B cell (primary cell): ENCODE results near the gene RSAD1. TPM values are rescaled to one million over a fixed set of nuclear protein-coding genes. Genes with fewer than 3 reads are reported as not detected.

Source experiments
- ATAC-seq: fragments of 200-7000 bp; cut with Tn5 transposase; one replicate; pipeline ENCODE4 v1.10.0; 2021; ENCODE audit warnings: low read depth, mild to moderate bottlenecking, moderate number of reproducible peaks, moderate library complexity
- CTCF ChIA-PET: fragments of 350-600 bp; sonication (Branson Sonifier 250); formaldehyde crosslinking; loops from one replicate; lab custom pipeline; 2021; ENCODE audit warnings: antibody characterized with exemption, inconsistent platforms; lab: Charles Lee
- POLR2A ChIA-PET: fragments of 350-600 bp; sonication (Branson Sonifier 250); formaldehyde crosslinking; loops from one replicate; lab custom pipeline; 2021; ENCODE audit warnings: antibody characterized with exemption; lab: Charles Lee
- DNase-seq: peaks from one replicate; pipeline ENCODE4 v3.0.0; 2013
- H2AFZ ChIP-seq: 2 replicates; pipeline ENCODE4 v1.6.1; 2012; ENCODE audit warnings: mild to moderate bottlenecking, low read depth, low read length; ENCODE audit not compliant: insufficient read depth, poor library complexity, severe bottlenecking
- H3K27ac ChIP-seq, 2 donors: 1 replicate in 1 of 2; 2 replicates in 1 of 2; pipeline ENCODE4 v1.5.1; 2012 to 2013; ENCODE audit warnings: low read length in 2 of 2, mild to moderate bottlenecking in 2 of 2, moderate library complexity in 1 of 2
- H3K27me3 ChIP-seq, 4 experiments: fragments of 200-600 bp in 1 of 4; sonication (generic) in 1 of 4; replicated peaks in 1 of 4; 1 replicate in 2 of 4; 2 replicates in 2 of 4; pipeline versions ENCODE4 v1.6.1 to v1.7.0; 2013 to 2016; ENCODE audit warnings: low read length in 3 of 4, mild to moderate bottlenecking in 2 of 4, mixed read lengths in 1 of 4, moderate library complexity in 1 of 4; ENCODE audit not compliant: insufficient read depth in 4 of 4, control insufficient read depth in 3 of 4; ENCODE audit errors: control extremely low read depth in 1 of 4
- H3K36me3 ChIP-seq, 2 experiments: replicated peaks in 1 of 2; 1 replicate in 1 of 2; 2 replicates in 1 of 2; pipeline versions ENCODE4 v1.6.1 to v1.7.1; 2013; ENCODE audit warnings: low read length in 1 of 2; ENCODE audit not compliant: insufficient read depth in 2 of 2, control insufficient read depth in 1 of 2; ENCODE audit errors: control extremely low read depth in 1 of 2, extremely low read depth in 1 of 2
- H3K4me1 ChIP-seq, 2 donors: fragments of 200-600 bp in 1 of 2; sonication (generic) in 1 of 2; 1 replicate in 1 of 2; 2 replicates in 1 of 2; pipeline versions ENCODE4 v1.5.1 to v1.6.1; 2013 to 2017; ENCODE audit warnings: low read length in 2 of 2; ENCODE audit not compliant: control insufficient read depth in 2 of 2, insufficient read depth in 2 of 2
- H3K4me2 ChIP-seq: replicated peaks from 2 replicates; pipeline ENCODE3; 2012; ENCODE audit warnings: mild to moderate bottlenecking, low read depth, low read length; ENCODE audit not compliant: poor library complexity, severe bottlenecking
- H3K4me3 ChIP-seq, 5 experiments: fragments of 200-600 bp in 1 of 5; sonication (generic) in 1 of 5; 1 replicate in 3 of 5; 2 replicates in 2 of 5; pipeline versions ENCODE4 v1.5.1 to v1.7.0; 2011 to 2016; ENCODE audit warnings: low read length in 4 of 5, mild to moderate bottlenecking in 4 of 5, low read depth in 2 of 5, control low read depth in 1 of 5, moderate library complexity in 1 of 5; ENCODE audit not compliant: insufficient read depth in 1 of 5; ENCODE audit errors: control extremely low read depth in 1 of 5, extremely low read depth in 1 of 5
- H3K79me2 ChIP-seq: fragments of 200-600 bp; sonication (generic); one replicate; pipeline ENCODE4 v1.6.0; 2016; ENCODE audit warnings: low read length; ENCODE audit not compliant: control insufficient read depth, insufficient read depth
- H3K9ac ChIP-seq: fragments of 200-600 bp; sonication (generic); 2 replicates; pipeline ENCODE4 v1.6.1; 2017; ENCODE audit warnings: mild to moderate bottlenecking, low read length, moderate library complexity
- H3K9me3 ChIP-seq, 3 donors: one replicate each; pipeline versions ENCODE4 v1.6.1 to v1.7.1; 2013; ENCODE audit warnings: low read length in 2 of 3; ENCODE audit not compliant: control insufficient read depth in 2 of 3, insufficient read depth in 1 of 3; ENCODE audit errors: control extremely low read depth in 1 of 3
- H4K20me1 ChIP-seq: 2 replicates; pipeline ENCODE4 v1.6.0; 2012; ENCODE audit warnings: mild to moderate bottlenecking, low read length; ENCODE audit not compliant: insufficient read depth, control insufficient read depth, poor library complexity, severe bottlenecking
- H3K27ac Mint-ChIP-seq: one replicate; pipeline ENCODE4 v1.8.0; 2021; ENCODE audit warnings: mixed read lengths
- H3K27me3 Mint-ChIP-seq: one replicate; pipeline ENCODE4 v1.8.0; 2021; ENCODE audit warnings: mixed read lengths
- H3K4me1 Mint-ChIP-seq: one replicate; pipeline ENCODE4 v1.8.0; 2021; ENCODE audit warnings: mixed read lengths
- H3K4me3 Mint-ChIP-seq: one replicate; pipeline ENCODE4 v1.8.0; 2021; ENCODE audit warnings: mixed read lengths
- H3K9me3 Mint-ChIP-seq: one replicate; pipeline ENCODE4 v1.8.0; 2022; ENCODE audit warnings: mixed read lengths; ENCODE audit not compliant: insufficient read depth
- CTCF ChIP-seq: fragments of 200-600 bp; IDR thresholded peaks from one replicate; pipeline ENCODE4 v1.8.0; 2022; ENCODE audit warnings: antibody characterized with exemption, mild to moderate bottlenecking
- EZH2 ChIP-seq: IDR thresholded peaks from 2 replicates; pipeline ENCODE4 v1.6.1; 2012; ENCODE audit warnings: borderline replicate concordance, low read depth, mild to moderate bottlenecking, moderate library complexity, low read length; ENCODE audit not compliant: insufficient read depth, poor library complexity, severe bottlenecking
- WGBS: methylation state at CpG from one replicate; pipeline ENCODE4 v1.1.5; 2013; ENCODE audit warnings: missing lambda C conversion rate; ENCODE audit not compliant: insufficient coverage; 5-methylcytosine and 5-hydroxymethylcytosine counted together
- intact Hi-C: fragments of 100-400 bp; cut with micrococcal nuclease; formaldehyde crosslinking; loops from one replicate; pipeline ENCODE4 v1.10.0; 2022
- polyA plus RNA-seq: library from polyadenylated mRNA; depleted of rRNA; stranded (reverse); fragments of >200 nt; gene quantifications from 2 replicates; pipeline ENCODE4 v1.2.3, GENCODE V29; 2012
- total RNA-seq, 2 donors: library from RNA; stranded (reverse); fragments of 120-200 nt in 1 of 2; gene quantifications; 1 replicate in 1 of 2; 2 replicates in 1 of 2; pipeline versions ENCODE4 v1.2.3 to v1.2.4, GENCODE V29; 2013 to 2022

The RSAD1 gene
- total and polyA plus RNA-seq, 2 donors (not counting 1 experiment from before 2014, with no cell fraction given) = 53.4 to 63.9 TPM

GRCh38 chr17:50468304-50469207, 10.1 kb upstream of the RSAD1 start, which contains the start of gene CHAD:
CHAD (minus strand) TSS chr17:50468880; CDS start chr17:50468813, 67 bp downstream.
- Mint-ChIP-seq H3K4me3 (peak within 1 kb of the TSS; percentile 77), H3K4me1 (peaks cover 45% of the 10 kb centered on the region), H3K27ac (peak within 1 kb of the TSS; percentile 50), H3K9me3 (no peaks in the 10 kb centered on the region), H3K27me3 (peaks cover 5% of the 10 kb centered on the region)
- H3K4me2 ChIP-seq = peak within 1 kb of the TSS; percentile 74
- no peaks in the 10 kb centered on the region for H3K79me2 ChIP-seq
- intact Hi-C loops = no loop called here
- ATAC-seq (peak; percentile 56), DNase-seq (peak; percentile 37)
- CTCF ChIA-PET = interaction anchor here (0.7 to 3.2 kb wide), 4 partner anchors 10 to 71 kb away, joined by 3 to 13 read pairs (median 3); partner anchors contain the start of genes LRRC59 and RSAD1
- POLR2A ChIA-PET = interaction anchor here (1.2 kb wide), 1 partner anchor 10 kb away, joined by 3 read pairs; the partner anchor contains the start of gene RSAD1
- TF ChIP-seq CTCF (no peak), EZH2 (no peak)
- no peaks in the 10 kb centered on the region for H4K20me1 ChIP-seq
- H3K27me3 ChIP-seq = peaks cover 0 to 29% (median 10%) of the 10 kb centered on the region in 4 experiments
- H3K36me3 ChIP-seq = peaks cover 0 to 2% of the 10 kb centered on the region in 2 experiments
- no peak within 1 kb of the TSS for H3K27ac ChIP-seq
- no peak within 1 kb of the TSS for H2AFZ ChIP-seq
- 35% methylated on average over 69 of the region's 71 CpGs for WGBS
- H3K9me3 ChIP-seq = peaks cover 0 to 23% (median 0%) of the 10 kb centered on the region in 3 donors
- peak within 1 kb of the TSS in 4 of 5 experiments; percentile 23 to 59 (median 38) for H3K4me3 ChIP-seq
- peaks cover 14 to 43% of the 10 kb centered on the region in 2 donors for H3K4me1 ChIP-seq
- peak within 1 kb of the TSS; percentile 49 for H3K9ac ChIP-seq
